Measurements from ENCODE around the gene CPA3.

The CPA3 gene

DNA sequence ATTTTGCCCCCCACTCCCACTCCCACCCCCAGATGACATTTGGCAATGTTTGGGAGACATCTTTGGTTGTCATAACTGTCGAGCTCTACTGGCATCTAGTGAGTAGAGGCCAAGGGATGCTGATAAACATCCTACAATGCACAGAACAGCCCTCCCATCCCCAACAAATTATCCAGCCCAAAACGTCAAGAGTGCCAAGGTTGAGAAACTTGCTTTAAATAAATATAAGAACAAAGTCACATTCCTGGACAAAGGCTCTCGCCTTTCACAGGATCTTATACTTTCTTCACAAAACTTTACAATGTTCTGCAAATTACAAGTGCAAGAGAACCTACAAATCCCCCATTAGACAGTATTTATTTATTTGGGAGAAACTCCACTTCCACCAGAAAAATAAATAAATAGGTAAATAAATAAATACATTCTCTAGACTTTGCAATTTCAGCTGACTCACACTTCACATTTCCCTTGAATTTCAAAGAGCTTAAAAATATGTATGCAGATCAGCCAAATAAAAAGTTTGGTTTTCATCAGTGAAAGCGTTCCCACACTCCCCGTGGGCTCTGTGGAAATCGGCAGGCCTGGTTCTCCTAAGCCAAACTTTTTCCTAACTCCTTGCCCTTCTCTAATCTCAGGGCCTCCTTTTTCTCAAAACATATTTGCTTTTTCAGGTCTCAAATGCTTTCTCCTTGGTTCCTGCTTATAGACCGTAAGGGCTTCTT is 12.7 kb upstream of the CPA3 start:
- Histone ChIP-seq H3K9me3 (ENCODE audit: severe bottlenecking) (no peaks in the 10 kb centered on the region), H3K27me3 (ENCODE audit: insufficient read depth, low read depth, severe bottlenecking) (no peaks in the 10 kb centered on the region)
- DNase-seq = no peak

DNA sequence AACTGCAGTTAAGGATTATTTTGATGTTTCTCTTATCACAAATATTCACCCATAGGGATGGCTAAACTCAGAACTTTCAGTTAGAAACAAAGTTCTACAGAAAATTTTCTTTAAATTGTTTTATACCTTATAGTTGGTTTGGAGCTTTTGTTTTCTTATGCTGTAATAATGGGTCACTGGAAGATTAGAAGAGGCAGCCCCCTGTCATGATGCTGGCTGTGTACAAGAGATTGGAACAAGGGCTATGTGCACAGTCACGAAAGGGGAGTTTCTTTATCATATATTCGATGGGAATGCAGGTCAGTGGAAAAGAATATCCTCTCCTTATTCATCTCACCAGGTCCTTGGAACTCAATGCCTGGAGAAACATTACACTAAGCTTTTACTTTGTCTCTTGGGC is 12.0 kb upstream of the CPA3 start:
- no peak overlapping the region for H3K27ac ChIP-seq
- TF ChIP-seq, protein P1, sequence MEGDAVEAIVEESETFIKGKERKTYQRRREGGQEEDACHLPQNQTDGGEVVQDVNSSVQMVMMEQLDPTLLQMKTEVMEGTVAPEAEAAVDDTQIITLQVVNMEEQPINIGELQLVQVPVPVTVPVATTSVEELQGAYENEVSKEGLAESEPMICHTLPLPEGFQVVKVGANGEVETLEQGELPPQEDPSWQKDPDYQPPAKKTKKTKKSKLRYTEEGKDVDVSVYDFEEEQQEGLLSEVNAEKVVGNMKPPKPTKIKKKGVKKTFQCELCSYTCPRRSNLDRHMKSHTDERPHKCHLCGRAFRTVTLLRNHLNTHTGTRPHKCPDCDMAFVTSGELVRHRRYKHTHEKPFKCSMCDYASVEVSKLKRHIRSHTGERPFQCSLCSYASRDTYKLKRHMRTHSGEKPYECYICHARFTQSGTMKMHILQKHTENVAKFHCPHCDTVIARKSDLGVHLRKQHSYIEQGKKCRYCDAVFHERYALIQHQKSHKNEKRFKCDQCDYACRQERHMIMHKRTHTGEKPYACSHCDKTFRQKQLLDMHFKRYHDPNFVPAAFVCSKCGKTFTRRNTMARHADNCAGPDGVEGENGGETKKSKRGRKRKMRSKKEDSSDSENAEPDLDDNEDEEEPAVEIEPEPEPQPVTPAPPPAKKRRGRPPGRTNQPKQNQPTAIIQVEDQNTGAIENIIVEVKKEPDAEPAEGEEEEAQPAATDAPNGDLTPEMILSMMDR (IDR thresholded peaks at IDR 0.05; ENCODE audit: low read depth, low read length) = no peak
- H3K27me3 ChIP-seq (ENCODE audit: insufficient read depth, low read depth, severe bottlenecking) = no peaks in the 10 kb centered on the region
- no peaks in the 10 kb centered on the region for H3K9me3 ChIP-seq (ENCODE audit: severe bottlenecking)
- no peak for DNase-seq
- H3K4me3 ChIP-seq (ENCODE audit: low read depth, low read length) = no peak overlapping the region
- H3K36me3 ChIP-seq = no peaks in the 10 kb centered on the region

More for the DNA sequence above, 12.7 kb upstream of the CPA3 start:
- Histone ChIP-seq H3K36me3 (no peaks in the 10 kb centered on the region), H3K27ac (no peak overlapping the region), H3K4me3 (ENCODE audit: low read depth, low read length) (no peak overlapping the region)
- TF ChIP-seq, protein P1 (IDR thresholded peaks at IDR 0.05; ENCODE audit: low read depth, low read length) = no peak

DNA sequence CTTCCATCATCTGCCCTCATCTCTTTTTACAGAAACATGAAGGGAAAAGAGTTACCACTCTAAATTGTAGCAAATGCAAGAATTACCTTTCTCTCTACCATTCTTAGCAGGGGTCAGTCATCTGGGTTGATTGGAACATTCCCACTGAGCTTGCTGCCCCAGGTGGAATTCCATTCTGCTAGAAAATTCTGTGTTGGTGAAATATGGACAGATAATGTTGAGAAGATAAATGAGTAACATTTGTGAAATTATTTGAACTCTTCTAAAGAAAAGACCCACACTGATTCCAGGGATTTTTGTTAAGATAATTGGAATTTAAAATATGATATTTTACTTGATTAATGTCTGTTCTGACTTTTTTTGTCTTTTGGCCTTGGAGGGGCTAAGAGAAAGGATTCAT is 11.0 kb upstream of the CPA3 start:
- DNase-seq = no peak
- no peak overlapping the region for H3K4me3 ChIP-seq (ENCODE audit: low read depth, low read length)
- H3K36me3 ChIP-seq = no peaks in the 10 kb centered on the region
- H3K27me3 ChIP-seq (ENCODE audit: insufficient read depth, low read depth, severe bottlenecking) = no peaks in the 10 kb centered on the region
- TF ChIP-seq, protein P1 (IDR thresholded peaks at IDR 0.05; ENCODE audit: low read depth, low read length) = no peak
- no peak overlapping the region for H3K27ac ChIP-seq
- no peaks in the 10 kb centered on the region for H3K9me3 ChIP-seq (ENCODE audit: severe bottlenecking)

DNA sequence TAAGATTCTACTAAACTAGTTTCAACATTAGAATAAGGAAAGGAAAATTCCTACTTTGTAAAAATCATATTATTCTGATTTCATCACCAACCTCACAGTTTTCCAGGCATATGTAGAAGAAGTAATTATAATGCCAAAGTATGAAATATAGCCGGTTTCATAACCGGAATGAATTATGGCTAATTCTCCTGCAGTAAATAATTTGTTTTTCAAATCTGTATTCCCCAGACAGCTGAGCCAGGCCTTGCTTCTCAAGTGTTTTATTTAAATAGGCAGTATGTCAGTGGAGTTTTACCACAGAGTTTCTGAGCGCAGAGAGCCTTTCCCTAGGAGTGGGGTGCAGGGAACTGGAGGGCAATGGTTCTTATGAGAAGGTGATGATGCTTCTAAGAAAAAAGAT is 8.7 kb upstream of the CPA3 start:
- Histone ChIP-seq H3K9me3 (ENCODE audit: severe bottlenecking) (no peaks in the 10 kb centered on the region), H3K36me3 (no peaks in the 10 kb centered on the region), H3K4me3 (ENCODE audit: low read depth, low read length) (no peak overlapping the region), H3K27me3 (ENCODE audit: insufficient read depth, low read depth, severe bottlenecking) (no peaks in the 10 kb centered on the region), H3K27ac (no peak overlapping the region)
- TF ChIP-seq, protein P1 (IDR thresholded peaks at IDR 0.05; ENCODE audit: low read depth, low read length) = no peak
- no peak for DNase-seq

GRCh38 chr3:148857316-148857715 is 7.8 kb upstream of the CPA3 start:
- Histone ChIP-seq H3K27me3 (ENCODE audit: insufficient read depth, low read depth, severe bottlenecking) (no peaks in the 10 kb centered on the region), H3K36me3 (no peaks in the 10 kb centered on the region), H3K4me3 (ENCODE audit: low read depth, low read length) (no peak overlapping the region), H3K9me3 (ENCODE audit: severe bottlenecking) (no peaks in the 10 kb centered on the region), H3K27ac (no peak overlapping the region)
- TF ChIP-seq, protein P1 (IDR thresholded peaks at IDR 0.05; ENCODE audit: low read depth, low read length) = no peak
- no peak for DNase-seq
